Liver (tissue), 2 donors: ENCODE results near the gene ARHGAP8.

Experiments used
- YY1 ChIP-seq: IDR thresholded peaks from 2 replicates; pipeline ENCODE4 v1.6.1; 2016; ENCODE audit warnings: antibody characterized with exemption, mild to moderate bottlenecking
- TF ChIP-seq, protein P1 (sequence below): fragments of 150-350 bp; IDR thresholded peaks from 2 replicates; pipeline ENCODE4 v1.5.1; 2017; ENCODE audit warnings: improper control_type of control experiment, low read depth, low read length; ENCODE audit not compliant: missing input control
- donor health status: healthy.

DNA sequence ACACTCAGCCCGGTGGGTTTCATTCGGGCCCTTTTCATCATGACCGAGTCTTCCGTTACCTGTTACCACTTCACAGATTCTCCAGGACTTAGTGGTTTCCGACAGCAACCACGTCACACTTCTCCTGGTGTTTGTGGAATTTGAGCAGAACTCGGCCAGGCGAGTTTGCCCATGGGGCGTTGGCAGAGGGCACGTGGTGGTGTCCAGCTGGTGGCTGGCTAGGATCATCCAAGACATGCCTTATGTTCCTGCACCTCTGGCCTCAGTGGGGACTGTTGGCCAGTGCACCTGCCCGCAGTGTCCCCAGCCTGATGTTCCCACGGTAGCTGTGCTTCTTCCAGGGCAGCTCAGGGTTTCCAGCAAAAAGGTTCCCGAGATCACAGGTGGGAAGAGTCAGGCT, 87.3 kb downstream of the ARHGAP8 start:
- TF ChIP-seq, protein P1, sequence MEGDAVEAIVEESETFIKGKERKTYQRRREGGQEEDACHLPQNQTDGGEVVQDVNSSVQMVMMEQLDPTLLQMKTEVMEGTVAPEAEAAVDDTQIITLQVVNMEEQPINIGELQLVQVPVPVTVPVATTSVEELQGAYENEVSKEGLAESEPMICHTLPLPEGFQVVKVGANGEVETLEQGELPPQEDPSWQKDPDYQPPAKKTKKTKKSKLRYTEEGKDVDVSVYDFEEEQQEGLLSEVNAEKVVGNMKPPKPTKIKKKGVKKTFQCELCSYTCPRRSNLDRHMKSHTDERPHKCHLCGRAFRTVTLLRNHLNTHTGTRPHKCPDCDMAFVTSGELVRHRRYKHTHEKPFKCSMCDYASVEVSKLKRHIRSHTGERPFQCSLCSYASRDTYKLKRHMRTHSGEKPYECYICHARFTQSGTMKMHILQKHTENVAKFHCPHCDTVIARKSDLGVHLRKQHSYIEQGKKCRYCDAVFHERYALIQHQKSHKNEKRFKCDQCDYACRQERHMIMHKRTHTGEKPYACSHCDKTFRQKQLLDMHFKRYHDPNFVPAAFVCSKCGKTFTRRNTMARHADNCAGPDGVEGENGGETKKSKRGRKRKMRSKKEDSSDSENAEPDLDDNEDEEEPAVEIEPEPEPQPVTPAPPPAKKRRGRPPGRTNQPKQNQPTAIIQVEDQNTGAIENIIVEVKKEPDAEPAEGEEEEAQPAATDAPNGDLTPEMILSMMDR = no peak
- TF ChIP-seq YY1 = no peak
